ENCODE results near the gene TPM4. TPM values are rescaled to one million over a fixed set of nuclear protein-coding genes. Genes with fewer than 3 reads are reported as not detected.

Gene TPM4
- total and polyA plus RNA-seq, 2 of the 13 experiments (the other 11 are each of a cell fraction or from before 2014, with no cell fraction given): 180 to 188 TPM

DNA sequence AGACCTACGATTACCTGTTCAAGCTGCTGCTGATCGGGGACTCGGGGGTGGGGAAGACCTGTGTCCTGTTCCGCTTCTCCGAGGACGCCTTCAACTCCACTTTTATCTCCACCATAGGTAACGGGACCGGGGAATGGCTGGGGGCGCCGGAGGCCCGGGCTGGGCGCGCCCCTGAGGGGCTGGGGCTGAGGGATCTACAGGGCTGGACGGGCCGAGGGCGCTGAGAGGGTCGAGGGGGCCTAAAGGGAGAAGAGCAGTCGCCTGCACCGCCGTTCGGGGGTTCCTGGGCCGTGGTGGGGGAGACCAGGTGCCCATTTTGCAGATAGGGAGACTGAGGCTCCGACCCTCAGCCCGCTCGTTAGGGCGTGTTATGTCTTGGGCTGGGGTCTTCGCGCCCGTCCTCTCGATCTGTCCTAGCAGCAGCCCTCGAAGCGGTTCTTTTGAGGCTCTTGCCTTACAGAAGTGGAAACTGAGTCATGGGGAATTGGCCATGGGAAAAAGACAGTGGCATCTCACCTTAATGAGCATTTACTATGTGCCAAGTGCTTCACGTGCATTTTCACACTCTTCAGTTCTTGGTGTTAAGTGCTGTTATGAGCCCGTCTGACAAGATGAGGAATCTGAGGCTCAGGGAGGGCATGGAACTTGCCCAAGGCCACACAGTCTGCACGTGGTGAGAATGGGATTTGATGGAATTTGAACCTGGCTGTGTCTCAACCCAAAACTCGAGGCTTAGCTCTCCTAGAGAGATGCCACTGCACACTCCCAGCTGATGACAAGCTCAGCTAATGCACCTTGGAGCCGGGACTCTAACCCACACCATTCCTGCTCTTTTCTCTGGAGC lies 35.8 kb downstream of the TPM4 start (continued):
- TF ChIP-seq, protein P1, sequence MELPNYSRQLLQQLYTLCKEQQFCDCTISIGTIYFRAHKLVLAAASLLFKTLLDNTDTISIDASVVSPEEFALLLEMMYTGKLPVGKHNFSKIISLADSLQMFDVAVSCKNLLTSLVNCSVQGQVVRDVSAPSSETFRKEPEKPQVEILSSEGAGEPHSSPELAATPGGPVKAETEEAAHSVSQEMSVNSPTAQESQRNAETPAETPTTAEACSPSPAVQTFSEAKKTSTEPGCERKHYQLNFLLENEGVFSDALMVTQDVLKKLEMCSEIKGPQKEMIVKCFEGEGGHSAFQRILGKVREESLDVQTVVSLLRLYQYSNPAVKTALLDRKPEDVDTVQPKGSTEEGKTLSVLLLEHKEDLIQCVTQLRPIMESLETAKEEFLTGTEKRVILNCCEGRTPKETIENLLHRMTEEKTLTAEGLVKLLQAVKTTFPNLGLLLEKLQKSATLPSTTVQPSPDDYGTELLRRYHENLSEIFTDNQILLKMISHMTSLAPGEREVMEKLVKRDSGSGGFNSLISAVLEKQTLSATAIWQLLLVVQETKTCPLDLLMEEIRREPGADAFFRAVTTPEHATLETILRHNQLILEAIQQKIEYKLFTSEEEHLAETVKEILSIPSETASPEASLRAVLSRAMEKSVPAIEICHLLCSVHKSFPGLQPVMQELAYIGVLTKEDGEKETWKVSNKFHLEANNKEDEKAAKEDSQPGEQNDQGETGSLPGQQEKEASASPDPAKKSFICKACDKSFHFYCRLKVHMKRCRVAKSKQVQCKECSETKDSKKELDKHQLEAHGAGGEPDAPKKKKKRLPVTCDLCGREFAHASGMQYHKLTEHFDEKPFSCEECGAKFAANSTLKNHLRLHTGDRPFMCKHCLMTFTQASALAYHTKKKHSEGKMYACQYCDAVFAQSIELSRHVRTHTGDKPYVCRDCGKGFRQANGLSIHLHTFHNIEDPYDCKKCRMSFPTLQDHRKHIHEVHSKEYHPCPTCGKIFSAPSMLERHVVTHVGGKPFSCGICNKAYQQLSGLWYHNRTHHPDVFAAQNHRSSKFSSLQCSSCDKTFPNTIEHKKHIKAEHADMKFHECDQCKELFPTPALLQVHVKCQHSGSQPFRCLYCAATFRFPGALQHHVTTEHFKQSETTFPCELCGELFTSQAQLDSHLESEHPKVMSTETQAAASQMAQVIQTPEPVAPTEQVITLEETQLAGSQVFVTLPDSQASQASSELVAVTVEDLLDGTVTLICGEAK (IDR thresholded peaks at IDR 0.05): no peak
- TF ChIP-seq, protein P1 (CRISPR knock-in tag; IDR thresholded peaks at IDR 0.05): 0 out of 2 replicates have a peak, but pooled peaks have one; percentile 67
- TF ChIP-seq BHLHE40 (IDR thresholded peaks at IDR 0.05; ENCODE audit: low read length): peak; percentile 23; the same call in 1 of the 2 replicates
- 0 out of 2 replicates have a peak, but pooled peaks have one; percentile 14 for TF ChIP-seq ZKSCAN1 (IDR thresholded peaks at IDR 0.05; ENCODE audit: low read length)
- no peak for TF ChIP-seq EZH2 (conservative IDR thresholded peaks at IDR 0.05; ENCODE audit: low read depth, low read length)
- no peak; the same call in 1 of the 2 replicates for TF ChIP-seq ZNF598 (CRISPR knock-in tag; IDR thresholded peaks at IDR 0.05; ENCODE audit: borderline replicate concordance)
- peak; percentile 37 for TF ChIP-seq RBM39 (IDR thresholded peaks at IDR 0.05; ENCODE audit: low read depth, low read length, poor library complexity, severe bottlenecking)
- 0 out of 2 replicates have a peak, but pooled peaks have one; percentile 5 for TF ChIP-seq ZNF274 (CRISPR knock-in tag; IDR thresholded peaks at IDR 0.05)
- TF ChIP-seq RXRA (CRISPR knock-in tag; IDR thresholded peaks at IDR 0.05): no peak; the same call in 1 of the 2 replicates
- TF ChIP-seq REL (CRISPR knock-in tag; conservative IDR thresholded peaks at IDR 0.05): no peak
- no peak for TF ChIP-seq ZSCAN30 (CRISPR knock-in tag; IDR thresholded peaks at IDR 0.05)
- peak; percentile 55; the same call in 1 of the 2 replicates for TF ChIP-seq ATF7-NPFF (CRISPR knock-in tag; IDR thresholded peaks at IDR 0.05; ENCODE audit: low read depth)
- no peak for TF ChIP-seq TOPORS (CRISPR knock-in tag; IDR thresholded peaks at IDR 0.05)
- TF ChIP-seq, protein P2, sequence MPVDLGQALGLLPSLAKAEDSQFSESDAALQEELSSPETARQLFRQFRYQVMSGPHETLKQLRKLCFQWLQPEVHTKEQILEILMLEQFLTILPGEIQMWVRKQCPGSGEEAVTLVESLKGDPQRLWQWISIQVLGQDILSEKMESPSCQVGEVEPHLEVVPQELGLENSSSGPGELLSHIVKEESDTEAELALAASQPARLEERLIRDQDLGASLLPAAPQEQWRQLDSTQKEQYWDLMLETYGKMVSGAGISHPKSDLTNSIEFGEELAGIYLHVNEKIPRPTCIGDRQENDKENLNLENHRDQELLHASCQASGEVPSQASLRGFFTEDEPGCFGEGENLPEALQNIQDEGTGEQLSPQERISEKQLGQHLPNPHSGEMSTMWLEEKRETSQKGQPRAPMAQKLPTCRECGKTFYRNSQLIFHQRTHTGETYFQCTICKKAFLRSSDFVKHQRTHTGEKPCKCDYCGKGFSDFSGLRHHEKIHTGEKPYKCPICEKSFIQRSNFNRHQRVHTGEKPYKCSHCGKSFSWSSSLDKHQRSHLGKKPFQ (CRISPR knock-in tag; IDR thresholded peaks at IDR 0.05; ENCODE audit: insufficient replicate concordance): no peak
- TF ChIP-seq, protein P3, sequence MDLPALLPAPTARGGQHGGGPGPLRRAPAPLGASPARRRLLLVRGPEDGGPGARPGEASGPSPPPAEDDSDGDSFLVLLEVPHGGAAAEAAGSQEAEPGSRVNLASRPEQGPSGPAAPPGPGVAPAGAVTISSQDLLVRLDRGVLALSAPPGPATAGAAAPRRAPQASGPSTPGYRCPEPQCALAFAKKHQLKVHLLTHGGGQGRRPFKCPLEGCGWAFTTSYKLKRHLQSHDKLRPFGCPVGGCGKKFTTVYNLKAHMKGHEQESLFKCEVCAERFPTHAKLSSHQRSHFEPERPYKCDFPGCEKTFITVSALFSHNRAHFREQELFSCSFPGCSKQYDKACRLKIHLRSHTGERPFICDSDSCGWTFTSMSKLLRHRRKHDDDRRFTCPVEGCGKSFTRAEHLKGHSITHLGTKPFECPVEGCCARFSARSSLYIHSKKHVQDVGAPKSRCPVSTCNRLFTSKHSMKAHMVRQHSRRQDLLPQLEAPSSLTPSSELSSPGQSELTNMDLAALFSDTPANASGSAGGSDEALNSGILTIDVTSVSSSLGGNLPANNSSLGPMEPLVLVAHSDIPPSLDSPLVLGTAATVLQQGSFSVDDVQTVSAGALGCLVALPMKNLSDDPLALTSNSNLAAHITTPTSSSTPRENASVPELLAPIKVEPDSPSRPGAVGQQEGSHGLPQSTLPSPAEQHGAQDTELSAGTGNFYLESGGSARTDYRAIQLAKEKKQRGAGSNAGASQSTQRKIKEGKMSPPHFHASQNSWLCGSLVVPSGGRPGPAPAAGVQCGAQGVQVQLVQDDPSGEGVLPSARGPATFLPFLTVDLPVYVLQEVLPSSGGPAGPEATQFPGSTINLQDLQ (CRISPR knock-in tag; IDR thresholded peaks at IDR 0.05): 0 out of 2 replicates have a peak, but pooled peaks have one; percentile 40

Measured in HepG2 (cell line).